K562 (cell line): ENCODE measurements around the gene EFEMP2. TPM values are rescaled to one million over a fixed set of nuclear protein-coding genes. Genes with fewer than 3 reads are reported as not detected.

ENCODE experiments used
- CHD7 ChIP-seq: fragments of 200-600 bp; sonication (generic); IDR thresholded peaks from one replicate; pipeline ENCODE4 v1.6.1; 2012; ENCODE audit warnings: mild to moderate bottlenecking, low read depth, low read length, inconsistent platforms
- polyA plus RNA-seq, 8 experiments: library from polyadenylated mRNA; depleted of rRNA in 4 of 8; stranded (reverse) in 5 of 8; unstranded in 3 of 8; fragments of >200 nt; fragmentation: Nextera tagmentation in 2 of 8; fragmentation: Illumina TruSeq in 1 of 8; extraction: Ambion mirVana in 2 of 8; extraction: Trizol in 1 of 8; gene quantifications; 2 replicates each; pipeline versions ENCODE4 v1.2.1 to v1.2.3, GENCODE V29; 2011 to 2014; ENCODE audit warnings: inconsistent platforms in 1 of 8, missing spikeins in 1 of 8
- total RNA-seq, 7 experiments: library from RNA; depleted of rRNA in 6 of 7; stranded (reverse); fragments of >200 nt in 6 of 7; fragmentation: Illumina TruSeq in 2 of 7; extraction: Trizol in 2 of 7; gene quantifications; 2 replicates each; pipeline versions ENCODE4 v1.2.1 to v1.2.3, GENCODE V29; 2011 to 2021; ENCODE audit warnings: low replicate concordance in 1 of 7
- TF ChIP-seq, protein P1 (sequence below), 3 experiments: IDR thresholded peaks in 2 of 3; conservative IDR thresholded peaks in 1 of 3; 2 replicates each; pipeline ENCODE4 v1.5.1; 2011 to 2012; ENCODE audit warnings: low read length in 3 of 3, mild to moderate bottlenecking in 3 of 3, control low read depth in 2 of 3, improper control_type of control experiment in 1 of 3, inconsistent platforms in 1 of 3, low read depth in 1 of 3, mixed read lengths in 1 of 3, moderate library complexity in 1 of 3; ENCODE audit not compliant: insufficient read depth in 2 of 3

The EFEMP2 gene
- total and polyA plus RNA-seq, 9 of the 15 experiments (the other 6 are each of a cell fraction or from before 2014, with no cell fraction given) = 0.07 to 2.9 (median 0.69) TPM; not detected in 1

- no peak for TF ChIP-seq CHD7
- TF ChIP-seq, protein P1, sequence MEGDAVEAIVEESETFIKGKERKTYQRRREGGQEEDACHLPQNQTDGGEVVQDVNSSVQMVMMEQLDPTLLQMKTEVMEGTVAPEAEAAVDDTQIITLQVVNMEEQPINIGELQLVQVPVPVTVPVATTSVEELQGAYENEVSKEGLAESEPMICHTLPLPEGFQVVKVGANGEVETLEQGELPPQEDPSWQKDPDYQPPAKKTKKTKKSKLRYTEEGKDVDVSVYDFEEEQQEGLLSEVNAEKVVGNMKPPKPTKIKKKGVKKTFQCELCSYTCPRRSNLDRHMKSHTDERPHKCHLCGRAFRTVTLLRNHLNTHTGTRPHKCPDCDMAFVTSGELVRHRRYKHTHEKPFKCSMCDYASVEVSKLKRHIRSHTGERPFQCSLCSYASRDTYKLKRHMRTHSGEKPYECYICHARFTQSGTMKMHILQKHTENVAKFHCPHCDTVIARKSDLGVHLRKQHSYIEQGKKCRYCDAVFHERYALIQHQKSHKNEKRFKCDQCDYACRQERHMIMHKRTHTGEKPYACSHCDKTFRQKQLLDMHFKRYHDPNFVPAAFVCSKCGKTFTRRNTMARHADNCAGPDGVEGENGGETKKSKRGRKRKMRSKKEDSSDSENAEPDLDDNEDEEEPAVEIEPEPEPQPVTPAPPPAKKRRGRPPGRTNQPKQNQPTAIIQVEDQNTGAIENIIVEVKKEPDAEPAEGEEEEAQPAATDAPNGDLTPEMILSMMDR (IDR thresholded peaks at IDR 0.05 in 2 of 3, conservative IDR thresholded peaks at IDR 0.05 in 1 of 3; ENCODE audit: insufficient read depth in 2 of 3, low read depth in 1 of 3, low read length in 3 of 3) = peak; percentile 21 to 36 (median 31); a peak in 2 of 6 replicates
- TF ChIP-seq, all 486 proteins: peak for 14
Observed at GRCh38 chr11:65853246-65853979, 19.2 kb downstream of the EFEMP2 start (continued).
